ENCODE results near the gene HSPA12B.

GRCh38 chr20:3764659-3765058, 32.2 kb downstream of the HSPA12B start:
- TF ChIP-seq POLR2A (IDR thresholded peaks at IDR 0.05) (no peak), CTCF (IDR thresholded peaks at IDR 0.05) (no peak)
